ENCODE results near the gene NRCAM. TPM values are rescaled to one million over a fixed set of nuclear protein-coding genes. Genes with fewer than 3 reads are reported as not detected.

Gene NRCAM
- total RNA-seq, 1 experiment from 2014 or later: 2.7 TPM

- ChIA-PET POLR2A (no interaction called here), CTCF (interaction anchor here (1.0 kb wide), 1 partner anchor 8 kb away, joined by 5 read pairs; no protein-coding TSS in a partner anchor)
- no peaks in the 10 kb centered on the region for H3K4me1 Mint-ChIP-seq
- DNase-seq (ENCODE audit: low spot score): no peak
- no peak for TF ChIP-seq ZNF138 (CRISPR knock-in tag; conservative IDR thresholded peaks at IDR 0.05)
- no peak for TF ChIP-seq ZNF532 (CRISPR knock-in tag; IDR thresholded peaks at IDR 0.05; ENCODE audit: borderline replicate concordance)
- no peak for TF ChIP-seq ZNF317 (CRISPR knock-in tag; IDR thresholded peaks at IDR 0.05; ENCODE audit: borderline replicate concordance, low read depth)
- no peak for TF ChIP-seq MLX (CRISPR knock-in tag; IDR thresholded peaks at IDR 0.05)
- no peak for TF ChIP-seq MYBL2 (CRISPR knock-in tag; IDR thresholded peaks at IDR 0.05)
- no peak for TF ChIP-seq ZNF416 (CRISPR knock-in tag; IDR thresholded peaks at IDR 0.05)
- no peak for TF ChIP-seq SMAD4 (CRISPR knock-in tag; IDR thresholded peaks at IDR 0.05)
- H3K4me3 Mint-ChIP-seq: no peak overlapping the region
- H3K27ac Mint-ChIP-seq: peak overlapping the region; percentile 16; the same call in 1 of the 2 replicates
- no peaks in the 10 kb centered on the region for H3K27me3 Mint-ChIP-seq (ENCODE audit: low read depth)
- H3K36me3 Mint-ChIP-seq: no peaks in the 10 kb centered on the region
- H3K9me3 Mint-ChIP-seq: no peaks in the 10 kb centered on the region
- ATAC-seq: peak; percentile 61; the same call in 1 of the 2 replicates
Measured at GRCh38 chr7:108488768-108489538, 32.7 kb upstream of the NRCAM start.

GRCh38 chr7:108487646-108488045 lies 31.4 kb upstream of the NRCAM start:
- POLR2A ChIA-PET: no interaction called here
- H3K36me3 Mint-ChIP-seq: no peaks in the 10 kb centered on the region
- TF ChIP-seq ZNF121 (CRISPR knock-in tag; IDR thresholded peaks at IDR 0.05) (no peak), ZNF138 (CRISPR knock-in tag; conservative IDR thresholded peaks at IDR 0.05) (no peak), ZMAT4 (CRISPR knock-in tag; IDR thresholded peaks at IDR 0.05) (no peak), PRRX2 (CRISPR knock-in tag; IDR thresholded peaks at IDR 0.05) (no peak), SP1 (CRISPR knock-in tag; conservative IDR thresholded peaks at IDR 0.05) (no peak), TEAD1 (CRISPR knock-in tag; IDR thresholded peaks at IDR 0.05) (no peak), NFYB (CRISPR knock-in tag; conservative IDR thresholded peaks at IDR 0.05; ENCODE audit: low read depth) (no peak), USF1 (CRISPR knock-in tag; IDR thresholded peaks at IDR 0.05) (no peak), CTCF (IDR thresholded peaks at IDR 0.05) (no peak), ZNF425 (CRISPR knock-in tag; conservative IDR thresholded peaks at IDR 0.05) (no peak), RELA (CRISPR knock-in tag; IDR thresholded peaks at IDR 0.05; ENCODE audit: borderline replicate concordance) (no peak), ATF1 (CRISPR knock-in tag; IDR thresholded peaks at IDR 0.05) (no peak), ZNF532 (CRISPR knock-in tag; IDR thresholded peaks at IDR 0.05; ENCODE audit: borderline replicate concordance) (no peak), ZNF671 (CRISPR knock-in tag; IDR thresholded peaks at IDR 0.05) (no peak)

More at GRCh38 chr7:108487646-108488045, 31.4 kb upstream of the NRCAM start:
- Mint-ChIP-seq H3K9me3 (no peaks in the 10 kb centered on the region), H3K27ac (no peak overlapping the region), H3K27me3 (ENCODE audit: low read depth) (no peaks in the 10 kb centered on the region), H3K4me1 (no peaks in the 10 kb centered on the region), H3K4me3 (no peak overlapping the region)
- DNase-seq (ENCODE audit: low spot score) (no peak), ATAC-seq (no peak)
- CTCF ChIA-PET: interaction anchor here (0.7 kb wide), 1 partner anchor 10 kb away, joined by 3 read pairs; no protein-coding TSS in a partner anchor
